Measurements from ENCODE around the gene FAM222B. TPM values are rescaled to one million over a fixed set of nuclear protein-coding genes. Genes with fewer than 3 reads are reported as not detected.

FAM222B gene
- total RNA-seq: 10 to 100 TPM; 15.1 to 24.9 TPM

- H3K36me3 Mint-ChIP-seq: peaks cover 7 to 11% of the 10 kb centered on the region in 2 donors
- H3K9me3 Mint-ChIP-seq: no peaks in the 10 kb centered on the region
- peak; percentile 99 for ATAC-seq
- DNase-seq (ENCODE audit: low spot score in 2 of 2): peak; percentile 88 to 92
- peak within 1 kb of the TSS; percentile 96 to 97 for H3K27ac Mint-ChIP-seq
These were observed at the start of gene FAM222B for GRCh38 chr17:28842282-28843012. FAM222B (minus strand) TSS chr17:28842790; CDS start chr17:28766667, 76,123 bp downstream.

GRCh38 chr17:28892024-28892423 lies 49.4 kb upstream of the FAM222B start:
- no peak for ATAC-seq
- H3K9me3 Mint-ChIP-seq: no peaks in the 10 kb centered on the region
- H3K27ac Mint-ChIP-seq: peak overlapping the region; percentile 90 to 100
- DNase-seq (ENCODE audit: low spot score in 2 of 2): no peak
- H3K36me3 Mint-ChIP-seq: peaks cover 10 to 43% of the 10 kb centered on the region in 2 donors

- Mint-ChIP-seq H3K9me3 (no peaks in the 10 kb centered on the region), H3K27ac (peak overlapping the region; percentile 90 to 100), H3K36me3 (peaks cover 10 to 35% of the 10 kb centered on the region in 2 donors)
- DNase-seq (ENCODE audit: low spot score in 2 of 2) (no peak), ATAC-seq (no peak)
These were observed 48.6 kb upstream of the FAM222B start for GRCh38 chr17:28891201-28891600.

- peaks cover 10 to 25% of the 10 kb centered on the region in 2 donors for H3K36me3 Mint-ChIP-seq
- peak overlapping the region in 1 of 2 donors; percentile 100 for H3K27ac Mint-ChIP-seq
- H3K9me3 Mint-ChIP-seq: no peaks in the 10 kb centered on the region
- DNase-seq (ENCODE audit: low spot score in 2 of 2) (no peak), ATAC-seq (peak in 1 of 2 donors; percentile 8)
These were observed 47.4 kb upstream of the FAM222B start for GRCh38 chr17:28889996-28890395.

GRCh38 chr17:28888832-28889231 lies 46.2 kb upstream of the FAM222B start:
- ATAC-seq (no peak), DNase-seq (ENCODE audit: low spot score in 2 of 2) (no peak)
- peaks cover 10 to 25% of the 10 kb centered on the region in 2 donors for H3K36me3 Mint-ChIP-seq
- H3K27ac Mint-ChIP-seq: no peak overlapping the region
- no peaks in the 10 kb centered on the region for H3K9me3 Mint-ChIP-seq

- Mint-ChIP-seq H3K9me3 (no peaks in the 10 kb centered on the region), H3K36me3 (peaks cover 7 to 19% of the 10 kb centered on the region in 2 donors), H3K27ac (no peak overlapping the region)
- ATAC-seq (no peak), DNase-seq (ENCODE audit: low spot score in 2 of 2) (no peak)
These were observed 45.4 kb upstream of the FAM222B start for GRCh38 chr17:28887871-28888471.

GRCh38 chr17:28885951-28886350 lies 43.4 kb upstream of the FAM222B start:
- H3K9me3 Mint-ChIP-seq: no peaks in the 10 kb centered on the region
- peak overlapping the region in 1 of 2 donors; percentile 17 for H3K27ac Mint-ChIP-seq
- peaks cover 0 to 3% of the 10 kb centered on the region in 2 donors for H3K36me3 Mint-ChIP-seq
- ATAC-seq: no peak
- no peak for DNase-seq (ENCODE audit: low spot score in 2 of 2)

GRCh38 chr17:28885363-28885762 lies 42.8 kb upstream of the FAM222B start:
- Mint-ChIP-seq H3K36me3 (peaks cover 0 to under 1% of the 10 kb centered on the region in 2 donors), H3K9me3 (no peaks in the 10 kb centered on the region), H3K27ac (peak overlapping the region; percentile 12 to 55)
- no peak for DNase-seq (ENCODE audit: low spot score in 2 of 2)
- ATAC-seq: no peak

- Mint-ChIP-seq H3K36me3 (peaks cover 0 to 7% of the 10 kb centered on the region in 2 donors), H3K27ac (peak overlapping the region in 1 of 2 donors; percentile 12), H3K9me3 (no peaks in the 10 kb centered on the region)
- ATAC-seq (no peak), DNase-seq (ENCODE audit: low spot score in 2 of 2) (no peak)
These were observed 41.5 kb upstream of the FAM222B start for GRCh38 chr17:28883967-28884702.

- Mint-ChIP-seq H3K36me3 (peaks cover 0 to 7% of the 10 kb centered on the region in 2 donors), H3K9me3 (no peaks in the 10 kb centered on the region), H3K27ac (peak overlapping the region in 1 of 2 donors; percentile 62)
- DNase-seq (ENCODE audit: low spot score in 2 of 2): no peak
- ATAC-seq: no peak
These were observed 39.7 kb upstream of the FAM222B start for GRCh38 chr17:28882154-28882895.

- Mint-ChIP-seq H3K9me3 (no peaks in the 10 kb centered on the region), H3K36me3 (peaks cover 0 to 7% of the 10 kb centered on the region in 2 donors), H3K27ac (no peak overlapping the region)
- no peak for ATAC-seq
- no peak for DNase-seq (ENCODE audit: low spot score in 2 of 2)
These were observed 39.0 kb upstream of the FAM222B start for GRCh38 chr17:28881533-28882056.

- H3K27ac Mint-ChIP-seq: no peak overlapping the region
- ATAC-seq: no peak
- no peak for DNase-seq (ENCODE audit: low spot score in 2 of 2)
- H3K9me3 Mint-ChIP-seq: no peaks in the 10 kb centered on the region
- H3K36me3 Mint-ChIP-seq: peaks cover 0 to 7% of the 10 kb centered on the region in 2 donors
These were observed 38.0 kb upstream of the FAM222B start for GRCh38 chr17:28880572-28880945.

GRCh38 chr17:28879886-28880571 lies 37.4 kb upstream of the FAM222B start:
- Mint-ChIP-seq H3K36me3 (peaks cover 0 to 7% of the 10 kb centered on the region in 2 donors), H3K27ac (no peak overlapping the region), H3K9me3 (no peaks in the 10 kb centered on the region)
- DNase-seq (ENCODE audit: low spot score in 2 of 2): no peak
- no peak for ATAC-seq

GRCh38 chr17:28878981-28879380 lies 36.4 kb upstream of the FAM222B start:
- H3K36me3 Mint-ChIP-seq: peaks cover 0 to 7% of the 10 kb centered on the region in 2 donors
- ATAC-seq (no peak), DNase-seq (ENCODE audit: low spot score in 2 of 2) (no peak)
- H3K9me3 Mint-ChIP-seq: no peaks in the 10 kb centered on the region
- H3K27ac Mint-ChIP-seq: peak overlapping the region in 1 of 2 donors; percentile 62

- Mint-ChIP-seq H3K9me3 (no peaks in the 10 kb centered on the region), H3K27ac (peak overlapping the region; percentile 16 to 62), H3K36me3 (peaks cover 0 to 7% of the 10 kb centered on the region in 2 donors)
- peak; percentile 74 to 80 for ATAC-seq
- no peak for DNase-seq (ENCODE audit: low spot score in 2 of 2)
These were observed 35.7 kb upstream of the FAM222B start for GRCh38 chr17:28878158-28878910.

Measured in activated naive CD4-positive, alpha-beta T cell treated with anti-CD3 and anti-CD28 coated beads, Interleukin-2, amount 50 U/mL, for 72 hours (primary cell).